Neural cell (in vitro differentiated cells): ENCODE data around the gene LARGE1.

Source experiments
- CTCF ChIP-seq: fragments of 450-650 bp; IDR thresholded peaks from 2 replicates; pipeline ENCODE4 v1.5.1; 2014; ENCODE audit warnings: antibody characterized with exemption, mild to moderate bottlenecking, moderate library complexity; ENCODE audit not compliant: poor library complexity, severe bottlenecking
- EP300 ChIP-seq: fragments of 450-650 bp; conservative IDR thresholded peaks from 2 replicates; pipeline ENCODE4 v1.6.1; 2014; ENCODE audit warnings: antibody characterized with exemption, mild to moderate bottlenecking, moderate library complexity; ENCODE audit not compliant: poor library complexity, severe bottlenecking
- EZH2 ChIP-seq: fragments of 200-600, 300-800 bp; shearing (Covaris generic), sonication (generic); IDR thresholded peaks from 2 replicates; pipeline ENCODE4 v1.6.1; 2014; ENCODE audit warnings: antibody characterized with exemption, low read length, borderline replicate concordance, mild to moderate bottlenecking; ENCODE audit not compliant: insufficient read depth, poor library complexity, severe bottlenecking
- MXI1 ChIP-seq: fragments of 450-650 bp; conservative IDR thresholded peaks from 2 replicates; pipeline ENCODE4 v1.6.1; 2014; ENCODE audit warnings: antibody characterized with exemption, mild to moderate bottlenecking; ENCODE audit not compliant: poor library complexity, severe bottlenecking
- POLR2AphosphoS5 ChIP-seq: IDR thresholded peaks from 2 replicates; pipeline ENCODE4 v1.6.1; 2012
- REST ChIP-seq: IDR thresholded peaks from 2 replicates; pipeline ENCODE4 v1.6.1; 2012; ENCODE audit warnings: borderline replicate concordance

GRCh38 chr22:33682927-33683326 lies 237.3 kb downstream of the LARGE1 start:
- TF ChIP-seq CTCF (no peak), POLR2AphosphoS5 (no peak), EP300 (no peak), REST (no peak), EZH2 (no peak), MXI1 (no peak)
